Suprapubic skin (tissue), 4 donors: ENCODE data around the gene TCAP. TPM values are rescaled to one million over a fixed set of nuclear protein-coding genes. Genes with fewer than 3 reads are reported as not detected.

ENCODE experiments used
- DNase-seq, 2 donors: peaks; one replicate each; pipeline ENCODE4 v3.0.0-alpha.2; 2019; ENCODE audit warnings: low spot score in 2 of 2
- H3K27ac ChIP-seq: fragments of 200-600 bp; sonication (generic); one replicate; pipeline ENCODE4 v1.5.1; 2019
- H3K27me3 ChIP-seq: fragments of 200-600 bp; sonication (generic); one replicate; pipeline ENCODE4 v1.5.1; 2019
- H3K36me3 ChIP-seq: fragments of 200-600 bp; sonication (generic); one replicate; pipeline ENCODE4 v1.5.1; 2019
- H3K4me1 ChIP-seq: fragments of 200-600 bp; sonication (generic); one replicate; pipeline ENCODE4 v1.5.1; 2019
- H3K4me3 ChIP-seq: fragments of 200-600 bp; sonication (generic); one replicate; pipeline ENCODE4 v1.5.1; 2019; ENCODE audit warnings: mild to moderate bottlenecking
- H3K9me3 ChIP-seq: fragments of 200-600 bp; sonication (generic); one replicate; pipeline ENCODE4 v1.5.1; 2019
- CTCF ChIP-seq, 2 donors: fragments of 200-600 bp in 1 of 2; fragments of 450-650 bp in 1 of 2; sonication (generic) in 1 of 2; IDR thresholded peaks; one replicate each; pipeline ENCODE4 v1.5.1; 2016 to 2019; ENCODE audit warnings: antibody characterized with exemption in 2 of 2, mild to moderate bottlenecking in 1 of 2, moderate library complexity in 1 of 2
- EP300 ChIP-seq: sonication (generic); formaldehyde crosslinking; IDR thresholded peaks from one replicate; pipeline ENCODE4 v1.6.1; 2017; ENCODE audit warnings: antibody characterized with exemption
- POLR2A ChIP-seq, 2 donors: fragments of 450-650 bp; IDR thresholded peaks; one replicate each; pipeline ENCODE4 v1.6.1; 2017; ENCODE audit warnings: antibody characterized with exemption in 2 of 2, mild to moderate bottlenecking in 2 of 2, moderate library complexity in 2 of 2
- POLR2AphosphoS5 ChIP-seq, 3 donors: sonication (generic); formaldehyde crosslinking; IDR thresholded peaks; one replicate each; pipeline ENCODE4 v1.6.1; 2017; ENCODE audit warnings: antibody characterized with exemption in 3 of 3
- WGBS: methylation state at CpG from one replicate; pipeline ENCODE4 v1.1.5; 2018; 5-methylcytosine and 5-hydroxymethylcytosine counted together
- total RNA-seq, 4 donors: library from RNA; depleted of rRNA; stranded (reverse); fragments of >200 nt; gene quantifications; one replicate each; pipeline ENCODE4 v1.1.0, GENCODE V29; 2016

Gene TCAP
- total RNA-seq, 4 donors from 2014 or later: 0.57 to 2.4 (median 1.1) TPM; not detected in 1

GRCh38 chr17:39687546-39688474 lies 22.7 kb downstream of the TCAP start, which contains the start of gene PGAP3:
Gene PGAP3, minus strand, starts transcription at chr17:39688057. Its CDS starts 43 bp downstream, at chr17:39688014.
- Histone ChIP-seq H3K4me1 (peaks cover 15% of the 10 kb centered on the region), H3K4me3 (peak within 1 kb of the TSS; percentile 85), H3K27me3 (no peaks in the 10 kb centered on the region), H3K9me3 (no peaks in the 10 kb centered on the region), H3K27ac (peak within 1 kb of the TSS; percentile 92), H3K36me3 (peaks cover 23% of the 10 kb centered on the region)
- no peak for TF ChIP-seq CTCF (IDR thresholded peaks at IDR 0.05)
- peak in 1 of 3 donors; percentile 36 for TF ChIP-seq POLR2AphosphoS5 (IDR thresholded peaks at IDR 0.05)
- no peak for TF ChIP-seq EP300
- TF ChIP-seq POLR2A (IDR thresholded peaks at IDR 0.05): peak in 1 of 2 donors; percentile 43
- 2% methylated on average over 42 of the region's 45 CpGs for WGBS
- DNase-seq: peak; percentile 81 to 93

- no peaks in the 10 kb centered on the region for H3K27me3 ChIP-seq
- WGBS: 15% methylated on average over 6 of the region's 6 CpGs
- TF ChIP-seq CTCF (IDR thresholded peaks at IDR 0.05) (no peak), POLR2AphosphoS5 (IDR thresholded peaks at IDR 0.05) (no peak), EP300 (no peak), POLR2A (IDR thresholded peaks at IDR 0.05) (no peak)
- H3K36me3 ChIP-seq: peaks cover 16% of the 10 kb centered on the region
- peak overlapping the region; percentile 92 for H3K27ac ChIP-seq
- peaks cover 15% of the 10 kb centered on the region for H3K4me1 ChIP-seq
- no peak for DNase-seq
- H3K9me3 ChIP-seq: no peaks in the 10 kb centered on the region
- peak overlapping the region; percentile 85 for H3K4me3 ChIP-seq
These were observed 23.3 kb downstream of the TCAP start for GRCh38 chr17:39688475-39688835.

GRCh38 chr17:39688945-39689344 lies 23.8 kb downstream of the TCAP start:
- peaks cover 14% of the 10 kb centered on the region for H3K36me3 ChIP-seq
- DNase-seq: no peak
- no peak overlapping the region for H3K27ac ChIP-seq
- H3K27me3 ChIP-seq: no peaks in the 10 kb centered on the region
- WGBS: 55% methylated on average over 3 of the region's 3 CpGs
- H3K4me1 ChIP-seq: peaks cover 15% of the 10 kb centered on the region
- no peak overlapping the region for H3K4me3 ChIP-seq
- no peak for TF ChIP-seq CTCF (IDR thresholded peaks at IDR 0.05)
- no peak for TF ChIP-seq POLR2A (IDR thresholded peaks at IDR 0.05)
- no peak for TF ChIP-seq EP300
- TF ChIP-seq POLR2AphosphoS5 (IDR thresholded peaks at IDR 0.05): no peak
- no peaks in the 10 kb centered on the region for H3K9me3 ChIP-seq

- no peak for DNase-seq
- TF ChIP-seq POLR2A (IDR thresholded peaks at IDR 0.05) (no peak), CTCF (IDR thresholded peaks at IDR 0.05) (no peak), POLR2AphosphoS5 (IDR thresholded peaks at IDR 0.05) (no peak), EP300 (no peak)
- Histone ChIP-seq H3K27ac (no peak overlapping the region), H3K36me3 (no peaks in the 10 kb centered on the region), H3K4me1 (peaks cover 5% of the 10 kb centered on the region), H3K4me3 (no peak overlapping the region), H3K27me3 (no peaks in the 10 kb centered on the region), H3K9me3 (no peaks in the 10 kb centered on the region)
- 86% methylated on average over 5 of the region's 5 CpGs for WGBS
These were observed 29.4 kb downstream of the TCAP start for GRCh38 chr17:39694593-39694992.

GRCh38 chr17:39695089-39695474 lies 29.9 kb downstream of the TCAP start:
- H3K4me3 ChIP-seq: no peak overlapping the region
- TF ChIP-seq POLR2A (IDR thresholded peaks at IDR 0.05): no peak
- TF ChIP-seq EP300: no peak
- no peak for TF ChIP-seq POLR2AphosphoS5 (IDR thresholded peaks at IDR 0.05)
- no peak for TF ChIP-seq CTCF (IDR thresholded peaks at IDR 0.05)
- no peaks in the 10 kb centered on the region for H3K36me3 ChIP-seq
- H3K27me3 ChIP-seq: no peaks in the 10 kb centered on the region
- WGBS: 100% methylated on average over 2 of the region's 2 CpGs
- H3K27ac ChIP-seq: no peak overlapping the region
- DNase-seq: no peak
- H3K4me1 ChIP-seq: peaks cover 9% of the 10 kb centered on the region
- no peaks in the 10 kb centered on the region for H3K9me3 ChIP-seq
